ENCODE measurements around the gene GANAB. TPM values are rescaled to one million over a fixed set of nuclear protein-coding genes. Genes with fewer than 3 reads are reported as not detected.
"Not testable (repeated sequence)": the region's sequence is repeated elsewhere in the genome, so short reads cannot be mapped to it uniquely, and the experiment has no call there.

GANAB gene
- total RNA-seq, 6 donors from 2014 or later = 82.3 to 240 (median 138) TPM

DNA sequence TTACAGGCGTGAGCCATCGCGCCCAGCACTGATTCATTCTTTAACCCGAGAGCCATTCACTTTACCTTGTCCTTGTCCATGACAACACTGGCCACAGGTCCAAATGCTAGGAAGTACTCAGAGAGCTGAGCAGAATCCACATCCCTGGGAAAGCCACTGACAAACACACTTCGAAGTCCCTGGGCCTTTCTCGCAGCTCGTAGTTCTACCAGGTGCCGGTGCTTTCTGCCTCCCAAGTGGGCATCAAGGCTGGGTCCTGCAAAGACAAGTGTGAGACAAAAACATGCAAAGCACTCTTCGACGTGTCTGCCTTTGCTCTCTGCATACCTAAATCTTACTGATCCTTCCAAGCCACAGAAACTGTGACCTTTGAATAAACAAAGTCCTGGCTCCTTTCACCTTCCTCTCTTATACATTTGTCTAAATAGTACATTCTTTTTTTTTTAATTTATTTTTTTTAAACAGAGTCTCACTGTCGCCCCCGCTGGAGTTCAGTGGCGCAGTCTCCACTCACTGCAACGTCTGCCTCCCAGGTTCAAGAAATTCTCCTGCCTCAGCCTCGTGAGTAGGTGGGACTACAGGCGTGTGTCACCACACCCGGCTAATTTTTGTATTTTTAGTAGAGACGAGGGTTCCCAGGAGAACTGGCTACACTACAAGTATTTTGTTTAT, 57.3 kb downstream of the GANAB start:
- Histone ChIP-seq H3K9me3 (no peaks in the 10 kb centered on the region), H3K27ac (no peak overlapping the region), H3K4me1 (peaks cover 28 to 40% (median 31%) of the 10 kb centered on the region in 4 donors), H3K36me3 (peaks cover 8 to 47% (median 31%) of the 10 kb centered on the region in 4 donors), H3K4me3 (no peak overlapping the region), H3K27me3 (no peaks in the 10 kb centered on the region)
- ATAC-seq (ENCODE audit: low FRiP score in 2 of 2) (no peak), DNase-seq (no peak)
- 65 to 68% methylated on average over 18 of the region's 18 CpGs for WGBS, 2 donors
- no peak for TF ChIP-seq POLR2AphosphoS5 (IDR thresholded peaks at IDR 0.05)
- no peak for TF ChIP-seq EP300 (IDR thresholded peaks at IDR 0.05)
- TF ChIP-seq, protein P1, sequence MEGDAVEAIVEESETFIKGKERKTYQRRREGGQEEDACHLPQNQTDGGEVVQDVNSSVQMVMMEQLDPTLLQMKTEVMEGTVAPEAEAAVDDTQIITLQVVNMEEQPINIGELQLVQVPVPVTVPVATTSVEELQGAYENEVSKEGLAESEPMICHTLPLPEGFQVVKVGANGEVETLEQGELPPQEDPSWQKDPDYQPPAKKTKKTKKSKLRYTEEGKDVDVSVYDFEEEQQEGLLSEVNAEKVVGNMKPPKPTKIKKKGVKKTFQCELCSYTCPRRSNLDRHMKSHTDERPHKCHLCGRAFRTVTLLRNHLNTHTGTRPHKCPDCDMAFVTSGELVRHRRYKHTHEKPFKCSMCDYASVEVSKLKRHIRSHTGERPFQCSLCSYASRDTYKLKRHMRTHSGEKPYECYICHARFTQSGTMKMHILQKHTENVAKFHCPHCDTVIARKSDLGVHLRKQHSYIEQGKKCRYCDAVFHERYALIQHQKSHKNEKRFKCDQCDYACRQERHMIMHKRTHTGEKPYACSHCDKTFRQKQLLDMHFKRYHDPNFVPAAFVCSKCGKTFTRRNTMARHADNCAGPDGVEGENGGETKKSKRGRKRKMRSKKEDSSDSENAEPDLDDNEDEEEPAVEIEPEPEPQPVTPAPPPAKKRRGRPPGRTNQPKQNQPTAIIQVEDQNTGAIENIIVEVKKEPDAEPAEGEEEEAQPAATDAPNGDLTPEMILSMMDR (IDR thresholded peaks at IDR 0.05) = peak in 1 of 6 experiments; percentile 11
- no peak for TF ChIP-seq POLR2A (IDR thresholded peaks at IDR 0.05)

DNA sequence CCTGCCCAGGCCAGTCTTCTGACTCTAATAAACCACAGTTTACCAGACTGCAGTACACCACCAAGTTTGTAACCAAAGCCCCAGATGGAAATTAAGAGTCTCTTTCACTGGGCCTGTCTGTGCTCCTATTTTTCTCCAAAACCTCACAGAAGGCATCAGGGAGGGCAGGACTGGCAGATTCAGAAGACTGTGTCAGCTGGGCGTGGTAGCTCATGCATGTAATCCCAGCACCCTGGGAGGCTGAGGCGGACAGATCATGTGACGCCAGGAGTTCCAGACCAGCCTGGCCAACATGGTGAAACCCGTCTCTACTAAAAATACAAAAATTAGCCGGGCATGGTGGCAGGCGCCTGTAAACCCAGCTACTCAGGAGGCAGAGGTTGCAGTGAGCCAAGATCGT, 61.1 kb downstream of the GANAB start:
- H3K27ac ChIP-seq; DNase-seq; ATAC-seq (ENCODE audit: low FRiP score in 2 of 2); H3K9me3 ChIP-seq; H3K27me3 ChIP-seq; H3K4me3 ChIP-seq: not testable (repeated sequence)
- 93 to 97% methylated on average over 7 of the region's 7 CpGs for WGBS, 2 donors
- H3K4me1 ChIP-seq = peaks cover 4 to 14% (median 7%) of the 10 kb centered on the region in 4 donors
- H3K36me3 ChIP-seq = peaks cover 3 to 64% (median 38%) of the 10 kb centered on the region in 4 donors

DNA sequence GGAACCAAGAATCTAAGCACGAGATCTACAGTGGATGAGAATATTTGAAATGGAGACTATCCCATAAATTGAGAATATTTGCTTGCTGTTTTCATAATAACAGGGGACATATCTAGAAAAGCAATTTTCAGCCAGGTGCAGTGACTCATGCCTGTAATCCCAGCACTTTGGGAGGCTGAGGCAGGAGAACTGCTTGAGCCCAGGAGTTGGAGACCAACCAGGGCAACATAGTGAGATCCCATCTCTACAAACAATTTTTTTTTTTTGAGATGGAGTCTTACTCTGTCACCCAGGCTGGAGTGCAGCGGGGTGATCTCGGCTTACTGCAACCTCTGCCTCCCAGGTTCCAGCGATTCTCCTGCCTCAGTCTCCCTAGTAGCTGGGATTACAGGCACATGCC, 64.7 kb downstream of the GANAB start:
- ATAC-seq (ENCODE audit: low FRiP score in 2 of 2); H3K27me3 ChIP-seq; H3K4me3 ChIP-seq; H3K9me3 ChIP-seq; DNase-seq; H3K27ac ChIP-seq; H3K4me1 ChIP-seq: not testable (repeated sequence)
- peaks cover 4 to 62% (median 36%) of the 10 kb centered on the region in 4 donors for H3K36me3 ChIP-seq
- WGBS, 2 donors = 93 to 100% methylated on average over 4 of the region's 4 CpGs

DNA sequence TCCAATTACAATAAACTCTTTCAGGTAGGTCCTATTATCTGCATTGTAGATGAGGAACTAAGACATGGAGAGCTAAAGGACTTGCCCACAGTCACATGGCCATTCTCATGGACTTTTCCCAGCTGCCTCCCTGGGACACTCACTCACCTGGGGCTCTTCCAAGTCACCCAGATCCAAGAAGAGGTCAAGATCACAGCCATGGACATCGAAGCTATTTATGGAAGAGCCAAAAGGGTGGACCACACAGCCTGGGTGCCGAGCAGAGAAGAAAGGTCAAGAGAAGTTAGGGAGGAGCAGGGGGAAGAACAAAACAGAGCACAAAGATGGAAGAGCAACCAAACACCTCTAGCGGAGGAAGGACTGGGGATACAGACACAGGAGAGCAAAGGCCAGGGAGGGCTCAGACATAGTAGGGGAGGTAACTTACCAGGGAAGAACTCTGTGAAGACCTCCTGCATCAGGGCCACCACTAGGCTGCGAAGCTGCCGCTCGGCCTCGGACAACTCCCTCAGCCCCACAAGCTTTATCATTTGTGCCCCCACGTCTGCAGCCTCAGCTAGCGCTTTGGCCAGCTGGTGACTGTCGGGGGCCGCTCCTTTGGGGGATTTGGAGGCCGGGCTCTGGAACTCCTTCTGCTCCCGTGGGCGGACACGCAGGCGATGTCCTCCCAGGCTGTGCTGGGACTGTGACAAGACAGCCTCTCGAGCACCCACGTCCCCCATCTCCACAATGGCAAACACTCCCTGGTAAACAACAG, 65.3 kb downstream of the GANAB start:
- Histone ChIP-seq H3K4me3 (no peak overlapping the region), H3K4me1 (peaks cover 9 to 11% (median 10%) of the 10 kb centered on the region in 4 donors), H3K9me3 (no peaks in the 10 kb centered on the region), H3K27ac (no peak overlapping the region), H3K36me3 (peaks cover 4 to 64% (median 31%) of the 10 kb centered on the region in 4 donors), H3K27me3 (no peaks in the 10 kb centered on the region)
- no peak for ATAC-seq (ENCODE audit: low FRiP score in 2 of 2)
- 90 to 91% methylated on average over 17 to 18 of the region's 18 CpGs for WGBS, 2 donors
- DNase-seq = no peak
- TF ChIP-seq POLR2AphosphoS5 (IDR thresholded peaks at IDR 0.05) = no peak
- no peak for TF ChIP-seq POLR2A (IDR thresholded peaks at IDR 0.05)
- TF ChIP-seq EP300 (IDR thresholded peaks at IDR 0.05) = no peak
- TF ChIP-seq, protein P1 (IDR thresholded peaks at IDR 0.05) = no peak

DNA sequence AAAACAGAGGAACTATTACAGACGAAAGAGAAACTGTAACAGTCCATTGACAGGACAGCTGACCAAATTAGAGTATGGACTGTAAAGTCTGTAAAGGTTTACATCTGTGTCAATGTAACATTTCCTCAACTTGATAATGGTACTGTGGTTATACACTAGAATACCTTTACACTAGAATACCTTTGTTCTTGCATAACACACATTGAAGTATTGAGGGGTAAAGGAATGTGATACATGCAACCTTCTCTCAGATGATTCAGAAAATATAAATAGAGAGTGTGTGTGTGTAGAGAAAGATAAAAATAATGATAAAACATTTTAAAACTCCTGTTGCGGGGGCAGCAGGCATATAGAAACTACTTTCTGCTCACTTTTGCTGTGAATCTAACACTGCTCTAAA, 67.2 kb downstream of the GANAB start:
- Histone ChIP-seq H3K4me3 (no peak overlapping the region), H3K27me3 (no peaks in the 10 kb centered on the region), H3K27ac (peak overlapping the region in 1 of 4 donors; percentile 90), H3K4me1 (peaks cover 25 to 29% (median 28%) of the 10 kb centered on the region in 4 donors), H3K9me3 (no peaks in the 10 kb centered on the region), H3K36me3 (peaks cover 4 to 55% (median 22%) of the 10 kb centered on the region in 4 donors)
- 89 to 92% methylated on average over 2 of the region's 2 CpGs for WGBS, 2 donors
- no peak for ATAC-seq (ENCODE audit: low FRiP score in 2 of 2)
- no peak for DNase-seq
- no peak for TF ChIP-seq EP300 (IDR thresholded peaks at IDR 0.05)
- TF ChIP-seq POLR2A (IDR thresholded peaks at IDR 0.05) = no peak
- TF ChIP-seq, protein P1 (IDR thresholded peaks at IDR 0.05) = no peak
- no peak for TF ChIP-seq POLR2AphosphoS5 (IDR thresholded peaks at IDR 0.05)

Measured in upper lobe of left lung (tissue), 6 donors.